ENCODE measurements around the gene ITCH. TPM values are rescaled to one million over a fixed set of nuclear protein-coding genes. Genes with fewer than 3 reads are reported as not detected.
"Not testable (repeated sequence)": the region's sequence is repeated elsewhere in the genome, so short reads cannot be mapped to it uniquely, and the experiment has no call there.

ITCH gene
- total and polyA plus RNA-seq, 7 experiments from 2014 or later = 14.6 to 70.4 (median 58.9) TPM

DNA sequence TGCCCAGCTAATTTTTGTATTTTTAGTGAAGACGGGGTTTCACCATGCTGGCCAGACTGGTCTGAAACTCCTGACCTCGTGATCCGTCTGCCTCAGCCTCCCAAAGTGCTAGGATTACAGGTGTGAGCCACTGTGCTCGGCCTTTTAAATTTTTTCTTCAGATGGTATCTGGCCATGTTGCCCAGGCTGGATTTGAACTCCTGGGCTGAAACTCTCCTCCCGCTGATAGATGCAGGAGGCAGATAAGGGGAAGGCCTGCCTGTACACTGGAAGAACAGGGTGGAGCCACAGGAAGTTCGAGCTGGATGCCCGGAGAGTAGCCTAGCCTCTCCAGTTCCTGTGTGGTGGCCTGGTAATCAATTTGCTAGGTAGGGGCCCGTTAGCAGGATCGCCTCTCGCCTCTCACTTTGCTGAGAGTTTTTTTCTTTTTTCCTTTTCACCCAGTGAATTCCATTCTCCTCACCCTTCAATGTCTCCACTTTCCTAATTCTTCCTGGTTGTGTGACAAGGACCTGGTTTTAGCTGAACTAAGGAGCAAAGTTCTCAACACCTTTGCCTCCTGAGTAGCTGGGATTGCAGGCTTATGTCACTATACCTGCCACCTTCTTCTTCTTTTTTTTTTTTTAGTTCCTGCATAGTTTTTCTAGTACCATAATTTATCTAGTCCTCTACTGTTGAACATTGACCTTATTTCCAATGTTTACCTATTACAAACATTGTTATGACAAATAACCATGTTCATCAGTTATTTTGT is 19.4 kb upstream of the ITCH start:
- H3K36me3 ChIP-seq (ENCODE audit: control insufficient read depth in 2 of 3, insufficient read depth in 3 of 3, low read length in 3 of 3) = no peaks in the 10 kb centered on the region
- H3K36me3 Mint-ChIP-seq = no peaks in the 10 kb centered on the region
- no peak for DNase-seq
- H3K27ac ChIP-seq (ENCODE audit: low read depth, low read length) = no peak overlapping the region
- intact Hi-C loops (cut with micrococcal nuclease) = no loop called here
- no peaks in the 10 kb centered on the region for H3K9me3 ChIP-seq (ENCODE audit: control insufficient read depth in 2 of 3, low read length in 3 of 3)
- H3K9me3 Mint-ChIP-seq = no peaks in the 10 kb centered on the region
- peaks cover 0 to 3% (median 0%) of the 10 kb centered on the region in 5 donors for H3K27me3 Mint-ChIP-seq
- H3K4me3 Mint-ChIP-seq = no peak overlapping the region
- no peak for ATAC-seq
- no peaks in the 10 kb centered on the region for H3K27me3 ChIP-seq (ENCODE audit: control insufficient read depth in 2 of 2, insufficient read depth in 2 of 2, low read length in 2 of 2)
- CTCF ChIA-PET = no interaction called here
- H3K4me3 ChIP-seq (ENCODE audit: low read length) = no peak overlapping the region
- no peaks in the 10 kb centered on the region for H3K4me1 ChIP-seq (ENCODE audit: control insufficient read depth in 2 of 2, insufficient read depth in 2 of 2, low read length in 2 of 2)
- H3K27ac Mint-ChIP-seq = peak overlapping the region in 2 of 9 donors; percentile 9 to 79
- H3K4me1 Mint-ChIP-seq = peaks cover 0 to 4% (median 0%) of the 10 kb centered on the region in 7 donors
- POLR2A ChIA-PET = interaction anchor here (0.6 kb wide), 1 partner anchor 365 kb away, joined by 3 read pairs; no protein-coding TSS in a partner anchor

GRCh38 chr20:34344238-34344637 is 18.8 kb upstream of the ITCH start:
- Mint-ChIP-seq H3K4me3 (no peak overlapping the region), H3K27ac (peak overlapping the region in 1 of 9 donors; percentile 9), H3K4me1 (peaks cover 0 to 4% (median 0%) of the 10 kb centered on the region in 7 donors), H3K36me3 (no peaks in the 10 kb centered on the region), H3K9me3 (no peaks in the 10 kb centered on the region), H3K27me3 (peaks cover 0 to 3% (median 0%) of the 10 kb centered on the region in 5 donors)
- DNase-seq = no peak
- H3K4me3 ChIP-seq (ENCODE audit: low read length) = no peak overlapping the region
- intact Hi-C loops (cut with micrococcal nuclease) = no loop called here
- H3K9me3 ChIP-seq (ENCODE audit: control insufficient read depth in 2 of 3, low read length in 3 of 3) = no peaks in the 10 kb centered on the region
- ChIA-PET POLR2A (no interaction called here), CTCF (no interaction called here)
- no peak for ATAC-seq
- H3K27ac ChIP-seq (ENCODE audit: low read depth, low read length) = no peak overlapping the region
- no peaks in the 10 kb centered on the region for H3K27me3 ChIP-seq (ENCODE audit: control insufficient read depth in 2 of 2, insufficient read depth in 2 of 2, low read length in 2 of 2)
- H3K4me1 ChIP-seq (ENCODE audit: control insufficient read depth in 2 of 2, insufficient read depth in 2 of 2, low read length in 2 of 2) = no peaks in the 10 kb centered on the region
- H3K36me3 ChIP-seq (ENCODE audit: control insufficient read depth in 2 of 3, insufficient read depth in 3 of 3, low read length in 3 of 3) = no peaks in the 10 kb centered on the region

DNA sequence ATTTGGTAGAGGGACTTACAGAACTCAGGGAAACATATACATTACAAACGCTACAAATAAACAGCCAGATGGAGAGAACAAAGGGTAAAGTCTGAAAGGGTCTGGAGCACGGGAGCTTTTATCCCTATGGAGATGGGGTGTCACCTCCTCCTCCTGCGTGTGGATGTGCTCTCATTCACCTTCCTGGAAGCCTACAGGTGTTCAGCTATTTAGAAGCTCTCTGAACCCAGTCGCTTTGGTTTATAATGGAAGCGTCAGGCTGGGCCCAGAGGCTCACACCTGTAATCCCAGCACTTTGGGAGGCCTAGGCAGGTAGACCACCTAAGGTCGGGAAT is 17.7 kb upstream of the ITCH start:
- CTCF ChIA-PET = no interaction called here
- Histone ChIP-seq H3K27me3 (ENCODE audit: control insufficient read depth in 2 of 2, insufficient read depth in 2 of 2, low read length in 2 of 2) (no peaks in the 10 kb centered on the region), H3K27ac (ENCODE audit: low read depth, low read length) (no peak overlapping the region), H3K4me3 (ENCODE audit: low read length) (no peak overlapping the region), H3K9me3 (ENCODE audit: control insufficient read depth in 2 of 3, low read length in 3 of 3) (no peaks in the 10 kb centered on the region), H3K36me3 (ENCODE audit: control insufficient read depth in 2 of 3, insufficient read depth in 3 of 3, low read length in 3 of 3) (no peaks in the 10 kb centered on the region), H3K4me1 (ENCODE audit: control insufficient read depth in 2 of 2, insufficient read depth in 2 of 2, low read length in 2 of 2) (no peaks in the 10 kb centered on the region)
- H3K4me1 Mint-ChIP-seq = peaks cover 0 to 5% (median 0%) of the 10 kb centered on the region in 7 donors
- no peak overlapping the region for H3K4me3 Mint-ChIP-seq
- H3K27me3 Mint-ChIP-seq = peaks cover 0 to 3% (median 0%) of the 10 kb centered on the region in 5 donors
- no peak for ATAC-seq
- no peaks in the 10 kb centered on the region for H3K9me3 Mint-ChIP-seq
- no peak for DNase-seq
- H3K36me3 Mint-ChIP-seq = no peaks in the 10 kb centered on the region
- intact Hi-C loops (cut with micrococcal nuclease) = no loop called here
- no peak overlapping the region for H3K27ac Mint-ChIP-seq
- POLR2A ChIA-PET = no interaction called here

DNA sequence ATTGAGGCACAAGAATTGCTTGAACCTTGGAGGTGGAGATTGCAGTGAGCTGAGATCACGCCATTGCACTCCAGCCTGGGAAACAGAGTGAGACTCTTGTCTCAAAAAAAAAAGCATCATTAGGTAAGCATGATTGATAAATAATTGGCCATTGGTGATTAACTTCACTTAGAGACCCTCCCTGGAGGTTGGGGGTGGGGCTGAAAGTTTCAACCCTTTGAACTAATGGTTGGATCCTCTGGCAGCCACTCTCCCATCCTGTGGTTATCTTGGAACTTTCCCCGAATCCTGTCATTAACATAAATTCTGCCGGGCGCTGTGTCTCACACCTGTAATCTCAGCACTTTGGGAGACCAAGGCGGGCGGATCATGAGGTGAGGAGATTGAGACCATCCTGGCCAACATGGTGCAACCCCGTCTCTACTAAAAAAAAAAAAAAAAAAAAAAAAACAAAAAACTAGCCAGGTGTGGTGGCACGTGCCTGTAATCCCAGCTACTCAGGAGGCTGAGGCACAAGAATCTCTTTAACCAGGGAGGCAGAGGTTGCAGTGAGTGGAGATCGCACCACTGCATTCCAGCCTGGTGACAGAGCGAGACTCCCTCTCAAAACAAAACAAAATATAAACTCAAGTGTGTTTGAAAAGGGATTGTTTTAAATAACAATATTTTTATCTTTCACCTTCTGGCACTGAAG is 17.1 kb upstream of the ITCH start:
- H3K9me3 ChIP-seq (ENCODE audit: control insufficient read depth in 2 of 3, low read length in 3 of 3); ATAC-seq; H3K27ac ChIP-seq (ENCODE audit: low read depth, low read length); H3K27me3 ChIP-seq (ENCODE audit: control insufficient read depth in 2 of 2, insufficient read depth in 2 of 2, low read length in 2 of 2); H3K4me1 ChIP-seq (ENCODE audit: control insufficient read depth in 2 of 2, insufficient read depth in 2 of 2, low read length in 2 of 2); H3K27ac Mint-ChIP-seq; intact Hi-C loops (cut with micrococcal nuclease); H3K36me3 ChIP-seq (ENCODE audit: control insufficient read depth in 2 of 3, insufficient read depth in 3 of 3, low read length in 3 of 3); H3K4me3 ChIP-seq (ENCODE audit: low read length); H3K4me3 Mint-ChIP-seq; H3K36me3 Mint-ChIP-seq; H3K4me1 Mint-ChIP-seq; DNase-seq; H3K27me3 Mint-ChIP-seq; H3K9me3 Mint-ChIP-seq: not testable (repeated sequence)
- POLR2A ChIA-PET = interaction anchor here (0.6 kb wide), 1 partner anchor 1415 kb away, joined by 4 read pairs; no protein-coding TSS in a partner anchor
- CTCF ChIA-PET = interaction anchor here (0.6 kb wide), 1 partner anchor 678 kb away, joined by 3 read pairs; no protein-coding TSS in a partner anchor

- H3K4me1 Mint-ChIP-seq; DNase-seq; H3K27me3 Mint-ChIP-seq; H3K4me3 Mint-ChIP-seq; intact Hi-C loops (cut with micrococcal nuclease); H3K4me3 ChIP-seq (ENCODE audit: low read length); H3K27ac ChIP-seq (ENCODE audit: low read depth, low read length); H3K36me3 ChIP-seq (ENCODE audit: control insufficient read depth in 2 of 3, insufficient read depth in 3 of 3, low read length in 3 of 3); H3K9me3 Mint-ChIP-seq; H3K4me1 ChIP-seq (ENCODE audit: control insufficient read depth in 2 of 2, insufficient read depth in 2 of 2, low read length in 2 of 2); H3K27ac Mint-ChIP-seq; H3K27me3 ChIP-seq (ENCODE audit: control insufficient read depth in 2 of 2, insufficient read depth in 2 of 2, low read length in 2 of 2); H3K36me3 Mint-ChIP-seq; ATAC-seq; H3K9me3 ChIP-seq (ENCODE audit: control insufficient read depth in 2 of 3, low read length in 3 of 3): not testable (repeated sequence)
- ChIA-PET POLR2A (interaction anchor here (0.6 kb wide), 1 partner anchor 1415 kb away, joined by 4 read pairs; no protein-coding TSS in a partner anchor), CTCF (interaction anchor here (0.6 kb wide), 1 partner anchor 678 kb away, joined by 3 read pairs; no protein-coding TSS in a partner anchor)
Measured at GRCh38 chr20:34346533-34346865, 16.6 kb upstream of the ITCH start.

DNA sequence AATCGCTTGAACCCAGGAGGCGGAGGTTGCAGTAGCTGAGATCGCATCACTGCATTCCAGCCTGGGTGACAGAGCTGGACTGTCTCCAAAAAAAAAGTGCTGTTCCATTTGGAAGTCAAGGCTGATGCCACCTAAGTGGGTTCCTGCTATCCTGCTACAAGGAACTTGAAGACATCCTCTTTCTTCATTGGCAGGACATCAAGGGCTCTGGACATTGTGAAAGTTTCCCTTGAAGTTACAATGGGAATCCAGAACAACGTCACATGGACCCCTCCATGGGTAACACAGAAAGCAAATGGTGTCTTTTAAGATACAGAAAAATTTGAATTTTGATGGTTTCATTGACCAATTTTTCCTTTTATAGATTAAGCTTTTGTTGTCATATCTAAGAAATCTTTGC is 15.5 kb upstream of the ITCH start:
- Histone ChIP-seq H3K27me3 (ENCODE audit: control insufficient read depth in 2 of 2, insufficient read depth in 2 of 2, low read length in 2 of 2) (no peaks in the 10 kb centered on the region), H3K4me3 (ENCODE audit: low read length) (no peak overlapping the region), H3K9me3 (ENCODE audit: control insufficient read depth in 2 of 3, low read length in 3 of 3) (no peaks in the 10 kb centered on the region), H3K36me3 (ENCODE audit: control insufficient read depth in 2 of 3, insufficient read depth in 3 of 3, low read length in 3 of 3) (no peaks in the 10 kb centered on the region), H3K4me1 (ENCODE audit: control insufficient read depth in 2 of 2, insufficient read depth in 2 of 2, low read length in 2 of 2) (no peaks in the 10 kb centered on the region), H3K27ac (ENCODE audit: low read depth, low read length) (no peak overlapping the region)
- H3K4me1 Mint-ChIP-seq = peaks cover 0 to 7% (median 0%) of the 10 kb centered on the region in 7 donors
- intact Hi-C loops (cut with micrococcal nuclease) = no loop called here
- POLR2A ChIA-PET = interaction anchor here (0.6 kb wide), 1 partner anchor 377 kb away, joined by 4 read pairs; no protein-coding TSS in a partner anchor
- no peak overlapping the region for H3K4me3 Mint-ChIP-seq
- no peaks in the 10 kb centered on the region for H3K9me3 Mint-ChIP-seq
- peaks cover 0 to 3% (median 0%) of the 10 kb centered on the region in 5 donors for H3K27me3 Mint-ChIP-seq
- H3K27ac Mint-ChIP-seq = no peak overlapping the region
- no peaks in the 10 kb centered on the region for H3K36me3 Mint-ChIP-seq
- CTCF ChIA-PET = interaction anchor here (0.7 kb wide), 1 partner anchor 135 kb away, joined by 3 read pairs; no protein-coding TSS in a partner anchor
- ATAC-seq = no peak
- no peak for DNase-seq

Data from naive thymus-derived CD4-positive, alpha-beta T cell (primary cell).